NB4 (cell line): ENCODE data around the gene FLG2.

Source experiments
- DNase-seq: peaks from one replicate; pipeline ENCODE4 v3.0.0; 2010; ENCODE audit warnings: low read depth
- H3K4me3 ChIP-seq: one replicate; pipeline ENCODE4 v1.5.1; 2011; ENCODE audit warnings: mild to moderate bottlenecking, low read depth, low read length, moderate library complexity
- CTCF ChIP-seq: IDR thresholded peaks from one replicate; pipeline ENCODE4 v1.5.1; 2012; ENCODE audit warnings: low read depth, low read length
- MAX ChIP-seq: IDR thresholded peaks from 2 replicates; pipeline ENCODE4 v1.6.1; 2011; ENCODE audit warnings: low read depth, low read length
- MYC ChIP-seq: IDR thresholded peaks from 2 replicates; pipeline ENCODE4 v1.6.1; 2011; ENCODE audit warnings: low read depth, low read length
- POLR2A ChIP-seq: IDR thresholded peaks from 2 replicates; pipeline ENCODE4 v1.6.1; 2011; ENCODE audit warnings: mild to moderate bottlenecking; ENCODE audit not compliant: insufficient read length; ENCODE audit errors: extremely low read depth

Gene FLG2

DNA sequence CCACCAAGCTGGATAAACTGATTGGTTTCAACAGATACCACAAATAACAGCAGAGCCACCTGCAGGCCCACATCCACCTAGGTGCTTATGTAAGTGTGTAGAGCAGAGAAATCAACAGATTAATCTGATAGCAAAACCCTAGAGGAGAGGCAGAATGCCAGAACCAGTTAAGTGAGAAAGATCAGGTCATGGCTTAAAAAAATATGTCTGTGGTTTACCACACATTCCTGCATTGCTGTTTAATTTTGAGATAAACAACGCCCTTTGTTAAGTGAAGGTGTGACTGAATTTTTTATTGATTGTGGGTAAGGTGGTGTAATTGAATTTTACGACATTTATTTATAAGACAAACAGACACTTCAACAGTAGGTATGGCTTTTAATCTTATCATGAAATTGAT is 33.1 kb upstream of the FLG2 start:
- no peak for DNase-seq
- TF ChIP-seq MYC = no peak
- no peak for TF ChIP-seq MAX
- TF ChIP-seq CTCF = no peak
- no peak overlapping the region for H3K4me3 ChIP-seq

DNA sequence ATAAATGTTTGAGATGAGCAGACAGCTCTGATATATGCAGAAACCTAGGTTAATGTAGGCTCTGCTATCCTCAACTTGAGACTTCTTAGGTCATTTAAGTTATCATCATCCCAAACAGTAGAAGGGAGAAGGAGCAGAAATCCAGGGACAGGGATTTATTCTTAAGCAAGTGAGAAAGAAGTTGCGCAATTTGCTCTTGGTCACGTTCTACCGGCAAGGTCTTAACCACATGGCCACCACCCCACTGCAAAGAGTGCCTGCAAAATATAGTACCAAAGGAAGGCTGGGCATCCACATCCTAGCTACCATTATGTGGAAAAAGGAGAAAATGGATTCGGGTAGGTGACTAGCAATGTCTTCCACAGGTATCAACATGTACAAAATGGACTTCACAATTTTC is 29.1 kb upstream of the FLG2 start:
- peak; percentile 27 for DNase-seq
- no peak overlapping the region for H3K4me3 ChIP-seq
- TF ChIP-seq MYC = no peak
- no peak for TF ChIP-seq POLR2A
- no peak for TF ChIP-seq MAX
- TF ChIP-seq CTCF = no peak

GRCh38 chr1:152386940-152387339 is 27.1 kb upstream of the FLG2 start:
- DNase-seq = no peak
- TF ChIP-seq MYC (no peak), MAX (no peak), CTCF (no peak), POLR2A (no peak)
- H3K4me3 ChIP-seq = no peak overlapping the region

GRCh38 chr1:152380932-152381331 is 21.1 kb upstream of the FLG2 start:
- TF ChIP-seq CTCF (no peak), POLR2A (no peak), MYC (no peak), MAX (no peak)

GRCh38 chr1:152374451-152374850 is 14.6 kb upstream of the FLG2 start:
- H3K4me3 ChIP-seq = no peak overlapping the region
- TF ChIP-seq CTCF = no peak
- no peak for TF ChIP-seq MYC
- TF ChIP-seq MAX = no peak
- TF ChIP-seq POLR2A = no peak
- DNase-seq = no peak

More at GRCh38 chr1:152380932-152381331, 21.1 kb upstream of the FLG2 start:
- no peak overlapping the region for H3K4me3 ChIP-seq
- no peak for DNase-seq

GRCh38 chr1:152372672-152373071 is 12.9 kb upstream of the FLG2 start:
- TF ChIP-seq MAX (no peak), CTCF (no peak), POLR2A (no peak), MYC (no peak)
- DNase-seq = no peak
- no peak overlapping the region for H3K4me3 ChIP-seq
